MCF 10A (cell line): ENCODE measurements around the gene PDZRN3. TPM values are rescaled to one million over a fixed set of nuclear protein-coding genes. Genes with fewer than 3 reads are reported as not detected.
A peak's percentile ranks its signal among the peaks of the same experiment; 100 is the strongest.

Experiments
- BruUV-seq: library from RNA; stranded (reverse); fragments of 400-500 nt; replicated peaks from 2 replicates; lab custom pipeline; 2021; lab: Mats Ljungman, UMichigan
- CTCF ChIA-PET: fragments of 300-600 bp; sonication (Branson Sonifier 250); formaldehyde crosslinking; extraction: SDS; loops from one replicate; lab custom pipeline; 2021; ENCODE audit warnings: antibody characterized with exemption, inconsistent platforms; lab: Yijun Ruan, JAX
- POLR2A ChIA-PET: fragments of 300-600, 350-650 bp; sonication (Branson Sonifier 250); formaldehyde crosslinking; extraction: SDS; loops from one replicate; lab custom pipeline; 2020; ENCODE audit warnings: antibody characterized with exemption, inconsistent platforms; lab: Yijun Ruan, JAX
- DNase-seq: peaks from one replicate; pipeline ENCODE4 v3.0.0-alpha.2; 2018; ENCODE audit not compliant: unreplicated experiment
- H3K27ac Mint-ChIP-seq: one replicate; pipeline ENCODE4 v1.8.0; 2022; ENCODE audit warnings: mild to moderate bottlenecking, low read depth, mixed read lengths; ENCODE audit not compliant: unreplicated experiment
- H3K27me3 Mint-ChIP-seq: one replicate; pipeline ENCODE4 v1.8.0; 2022; ENCODE audit warnings: mixed read lengths; ENCODE audit not compliant: insufficient read depth, unreplicated experiment
- H3K36me3 Mint-ChIP-seq: one replicate; pipeline ENCODE4 v1.8.0; 2022; ENCODE audit warnings: mild to moderate bottlenecking, moderate library complexity, mixed read lengths; ENCODE audit not compliant: insufficient read depth, unreplicated experiment
- H3K4me1 Mint-ChIP-seq: one replicate; pipeline ENCODE4 v1.8.0; 2022; ENCODE audit warnings: mixed read lengths; ENCODE audit not compliant: insufficient read depth, unreplicated experiment
- H3K4me3 Mint-ChIP-seq: one replicate; pipeline ENCODE4 v1.8.0; 2022; ENCODE audit warnings: mild to moderate bottlenecking, moderate library complexity, mixed read lengths; ENCODE audit not compliant: unreplicated experiment
- H3K9me3 Mint-ChIP-seq: one replicate; pipeline ENCODE4 v1.8.0; 2022; ENCODE audit warnings: mixed read lengths; ENCODE audit not compliant: unreplicated experiment
- CTCF ChIP-seq: fragments of 200-600 bp; IDR thresholded peaks from one replicate; pipeline ENCODE4 v1.8.0; 2022; ENCODE audit warnings: antibody characterized with exemption, mild to moderate bottlenecking; ENCODE audit not compliant: unreplicated experiment
- intact Hi-C: fragments of 100-400 bp; cut with micrococcal nuclease; formaldehyde crosslinking; loops from 2 replicates; pipeline ENCODE4 v1.14.1; 2022
- total RNA-seq: library from RNA; stranded (reverse); gene quantifications from 2 replicates; pipeline ENCODE4 v1.2.3, GENCODE V29; 2022

PDZRN3 gene
- total RNA-seq, 1 experiment from 2014 or later = not detected

- no peak for TF ChIP-seq CTCF
- H3K27me3 Mint-ChIP-seq = no peaks in the 10 kb centered on the region
- BruUV-seq = no TSS peak
- no peaks in the 10 kb centered on the region for H3K9me3 Mint-ChIP-seq
- H3K36me3 Mint-ChIP-seq = no peaks in the 10 kb centered on the region
- intact Hi-C loops = no loop called here
- no peak overlapping the region for H3K4me3 Mint-ChIP-seq
- H3K4me1 Mint-ChIP-seq = no peaks in the 10 kb centered on the region
- ChIA-PET CTCF (no interaction called here), POLR2A (no interaction called here)
- no peak for DNase-seq
- H3K27ac Mint-ChIP-seq = no peak overlapping the region
These were observed 65.0 kb downstream of the PDZRN3 start for GRCh38 chr3:73559749-73560148.

GRCh38 chr3:73558727-73559075 is 66.0 kb downstream of the PDZRN3 start:
- Mint-ChIP-seq H3K36me3 (no peaks in the 10 kb centered on the region), H3K4me1 (no peaks in the 10 kb centered on the region), H3K4me3 (no peak overlapping the region), H3K27me3 (no peaks in the 10 kb centered on the region), H3K9me3 (no peaks in the 10 kb centered on the region), H3K27ac (no peak overlapping the region)
- intact Hi-C loops = no loop called here
- no TSS peak for BruUV-seq
- no peak for TF ChIP-seq CTCF
- ChIA-PET CTCF (interaction anchor here (0.6 to 0.9 kb wide), 2 partner anchors 49 to 56 kb away, joined by 3 to 4 read pairs; no protein-coding TSS in a partner anchor), POLR2A (no interaction called here)
- DNase-seq = no peak

GRCh38 chr3:73557986-73558726 is 66.6 kb downstream of the PDZRN3 start:
- no peaks in the 10 kb centered on the region for H3K27me3 Mint-ChIP-seq
- peak; percentile 3 for DNase-seq
- CTCF ChIA-PET = interaction anchor here (0.6 to 0.9 kb wide), 2 partner anchors 50 to 56 kb away, joined by 3 to 4 read pairs; no protein-coding TSS in a partner anchor
- no peak overlapping the region for H3K4me3 Mint-ChIP-seq
- no peaks in the 10 kb centered on the region for H3K9me3 Mint-ChIP-seq
- intact Hi-C loops = no loop called here
- no TSS peak for BruUV-seq
- POLR2A ChIA-PET = no interaction called here
- no peak overlapping the region for H3K27ac Mint-ChIP-seq
- no peaks in the 10 kb centered on the region for H3K36me3 Mint-ChIP-seq
- H3K4me1 Mint-ChIP-seq = no peaks in the 10 kb centered on the region
- TF ChIP-seq CTCF = no peak

- H3K27ac Mint-ChIP-seq = no peak overlapping the region
- H3K4me1 Mint-ChIP-seq = no peaks in the 10 kb centered on the region
- no peak for DNase-seq
- intact Hi-C loops = no loop called here
- no peaks in the 10 kb centered on the region for H3K9me3 Mint-ChIP-seq
- ChIA-PET POLR2A (interaction anchor here (1.3 kb wide), 1 partner anchor 9 kb away, joined by 3 read pairs; no protein-coding TSS in a partner anchor), CTCF (interaction anchor here (0.7 to 1.5 kb wide), 2 partner anchors 49 to 708 kb away, joined by 4 read pairs; no protein-coding TSS in a partner anchor)
- no peaks in the 10 kb centered on the region for H3K36me3 Mint-ChIP-seq
- H3K27me3 Mint-ChIP-seq = no peaks in the 10 kb centered on the region
- no TSS peak for BruUV-seq
- H3K4me3 Mint-ChIP-seq = no peak overlapping the region
- no peak for TF ChIP-seq CTCF
These were observed 68.0 kb downstream of the PDZRN3 start for GRCh38 chr3:73556520-73557372.
